Heart right ventricle (tissue), 16 donors: Measurements from ENCODE around the gene TAB2. TPM values are rescaled to one million over a fixed set of nuclear protein-coding genes. Genes with fewer than 3 reads are reported as not detected.
"Not testable (repeated sequence)": the region's sequence is repeated elsewhere in the genome, so short reads cannot be mapped to it uniquely, and the experiment has no call there.

ENCODE experiments used
- ATAC-seq, 8 donors: fragments of 200-7000 bp; cut with Tn5 transposase; one replicate each; pipeline ENCODE4 v1.9.1; 2020; ENCODE audit warnings: mild to moderate bottlenecking in 8 of 8, moderate library complexity in 8 of 8, moderate number of reproducible peaks in 1 of 8
- DNase-seq, 2 donors: peaks; one replicate each; pipeline ENCODE4 v3.0.0-alpha.2; 2020
- H3K27ac ChIP-seq, 10 donors: fragments of 200-600 bp; sonication (generic) in 2 of 10; one replicate each; pipeline versions ENCODE4 v1.5.0 to v1.8.0; 2020 to 2022; ENCODE audit warnings: mild to moderate bottlenecking in 3 of 10
- H3K27me3 ChIP-seq, 7 donors: fragments of 200-600 bp; one replicate each; pipeline ENCODE4 v1.8.0; 2021 to 2022; ENCODE audit warnings: mild to moderate bottlenecking in 2 of 7
- H3K36me3 ChIP-seq, 9 donors: fragments of 200-600 bp; sonication (generic) in 1 of 9; one replicate each; pipeline versions ENCODE4 v1.5.0 to v1.8.0; 2020 to 2022; ENCODE audit warnings: mild to moderate bottlenecking in 2 of 9
- H3K4me1 ChIP-seq, 9 donors: fragments of 200-600 bp; sonication (generic) in 1 of 9; one replicate each; pipeline versions ENCODE4 v1.5.0 to v1.8.0; 2020 to 2022; ENCODE audit warnings: mild to moderate bottlenecking in 4 of 9
- H3K4me3 ChIP-seq, 10 donors: fragments of 200-600 bp; sonication (generic) in 2 of 10; one replicate each; pipeline versions ENCODE4 v1.5.0 to v1.8.0; 2020 to 2022; ENCODE audit warnings: mild to moderate bottlenecking in 7 of 10, moderate library complexity in 2 of 10
- H3K9me3 ChIP-seq, 11 donors: fragments of 200-600 bp in 10 of 11; sonication (generic) in 2 of 11; one replicate each; pipeline versions ENCODE4 v1.5.0 to v1.8.0; 2013 to 2022; ENCODE audit warnings: mild to moderate bottlenecking in 2 of 11, control low read depth in 1 of 11, moderate library complexity in 1 of 11
- CTCF ChIP-seq, 9 donors: fragments of 200-600 bp; sonication (generic) in 2 of 9; IDR thresholded peaks; one replicate each; pipeline versions ENCODE4 v1.5.0 to v1.8.0; 2021 to 2022; ENCODE audit warnings: antibody characterized with exemption in 9 of 9, mild to moderate bottlenecking in 5 of 9, moderate library complexity in 1 of 9
- WGBS, 2 donors: extraction: QIAGEN DNeasy Blood & Tissue Kit; methylation state at CpG; one replicate each; pipeline ENCODE4 v1.1.7; 2013; ENCODE audit warnings: inconsistent platforms in 1 of 2; 5-methylcytosine and 5-hydroxymethylcytosine counted together
- intact Hi-C, 10 donors: fragments of 100-400 bp; cut with DNase I; formaldehyde crosslinking; loops; one replicate each; pipeline versions ENCODE4 v1.11.1 to v1.14.2; 2022
- polyA plus RNA-seq, 2 donors: library from polyadenylated mRNA; stranded (reverse); fragments of 200-250 nt; gene quantifications; one replicate each; pipeline ENCODE4 v1.2.3, GENCODE V29; 2013
- total RNA-seq, 10 donors: library from RNA; stranded (reverse); fragmentation: NEBNext Ultra II Directional in 3 of 10; extraction: Animal tissue kit (Norgen Biotek cat#: 25700) in 3 of 10; gene quantifications; one replicate each; pipeline versions ENCODE4 v1.2.1 to v1.2.4, GENCODE V29; 2021 to 2023
- donor health status: Arrhythmogenic right ventricular cardiomyopathy.
- donor health status: ischemic (EF 13 %, LVEDD 7.1; RV severe dilation, severe dysfunction).
- donor health status: healthy with polysubstance abuse.
- donor health status: DM: no; HTN: yes; CAD: no.
- donor health status: DM: no; HTN: no; CAD: no.
- donor health status: ischemic (EF 25% LVEDD 6.9; RV normal size, moderate dysfunction).
- donor health status: ischemic (EF 25% LVEDD 5.7; RV mildly dilated, moderate dysfunction).
- donor health status: healthy.
- donor health status: DM: yes; HTN: yes; CAD: no.
- donor health status: Ischemic cardiomyopathy.
- donor health status: ischemic (EF 35%, LVEDD 5.7; RV mildly dilated, moderate dysfunction).
- donor health status: nonischemic (EF 11% LVEDD 7.7; RV severe dilation, severe dysfunction).
- donor health status: DM: yes; HTN: yes; CAD: no.
- donor health status: PGD.
- donor health status: ischemic (EF 29% LVEDD 5.4; RV normal size, mild dysfunction).
- donor health status: nonischemic (EF 23%, LVEDD 6.1; RV moderate dilation, normal function).

TAB2 gene
- total and polyA plus RNA-seq, 12 donors: 13.6 to 72.5 (median 54.3) TPM

GRCh38 chr6:149346078-149346477, 28.6 kb downstream of the TAB2 start:
- intact Hi-C loops: no loop called here
- H3K36me3 ChIP-seq: peaks cover 0 to 15% (median 0%) of the 10 kb centered on the region in 9 donors
- no peak overlapping the region for H3K4me3 ChIP-seq
- DNase-seq (no peak), ATAC-seq (no peak)
- H3K9me3 ChIP-seq: no peaks in the 10 kb centered on the region
- TF ChIP-seq CTCF (IDR thresholded peaks at IDR 0.05): no peak
- H3K27me3 ChIP-seq: no peaks in the 10 kb centered on the region
- H3K27ac ChIP-seq: no peak overlapping the region
- peaks cover 0 to 43% (median 19%) of the 10 kb centered on the region in 9 donors for H3K4me1 ChIP-seq
- WGBS, 2 donors: 88 to 93% methylated on average over 3 of the region's 3 CpGs

GRCh38 chr6:149347067-149347466, 29.6 kb downstream of the TAB2 start:
- intact Hi-C loops: no loop called here
- ATAC-seq (no peak), DNase-seq (no peak)
- Histone ChIP-seq H3K4me1 (peaks cover 0 to 41% (median 10%) of the 10 kb centered on the region in 9 donors), H3K27ac (no peak overlapping the region), H3K4me3 (no peak overlapping the region), H3K36me3 (peaks cover 0 to 15% (median 0%) of the 10 kb centered on the region in 9 donors), H3K9me3 (no peaks in the 10 kb centered on the region), H3K27me3 (no peaks in the 10 kb centered on the region)
- 68 to 71% methylated on average over 2 of the region's 2 CpGs for WGBS, 2 donors
- no peak for TF ChIP-seq CTCF (IDR thresholded peaks at IDR 0.05)

GRCh38 chr6:149349279-149349678, 31.8 kb downstream of the TAB2 start:
- WGBS, 2 donors: 95% methylated on average over 6 of the region's 6 CpGs
- H3K4me3 ChIP-seq, H3K27me3 ChIP-seq, H3K9me3 ChIP-seq, H3K27ac ChIP-seq, ATAC-seq, DNase-seq, intact Hi-C loops: not testable (repeated sequence)
- H3K4me1 ChIP-seq: peaks cover 0 to 26% (median 0%) of the 10 kb centered on the region in 9 donors
- H3K36me3 ChIP-seq: peaks cover 0 to 15% (median 0%) of the 10 kb centered on the region in 9 donors

- intact Hi-C loops: no loop called here
- Histone ChIP-seq H3K27ac (no peak overlapping the region), H3K27me3 (no peaks in the 10 kb centered on the region), H3K9me3 (no peaks in the 10 kb centered on the region), H3K4me3 (no peak overlapping the region), H3K36me3 (no peaks in the 10 kb centered on the region), H3K4me1 (peaks cover 0 to 31% (median 3%) of the 10 kb centered on the region in 9 donors)
- TF ChIP-seq CTCF (IDR thresholded peaks at IDR 0.05): no peak
- DNase-seq (no peak), ATAC-seq (no peak)
- 95 to 96% methylated on average over 2 of the region's 2 CpGs for WGBS, 2 donors
Observed at GRCh38 chr6:149354009-149354408, 36.5 kb downstream of the TAB2 start.

GRCh38 chr6:149356081-149356750, 38.7 kb downstream of the TAB2 start:
- TF ChIP-seq CTCF (IDR thresholded peaks at IDR 0.05): no peak
- H3K4me3 ChIP-seq: no peak overlapping the region
- H3K9me3 ChIP-seq: peaks cover 0 to 1% (median 0%) of the 10 kb centered on the region in 11 donors
- intact Hi-C loops: no loop called here
- no peaks in the 10 kb centered on the region for H3K27me3 ChIP-seq
- no peak overlapping the region for H3K27ac ChIP-seq
- DNase-seq (no peak), ATAC-seq (no peak)
- no peaks in the 10 kb centered on the region for H3K36me3 ChIP-seq
- WGBS, 2 donors: 86 to 90% methylated on average over 6 of the region's 6 CpGs
- peaks cover 0 to 36% (median 10%) of the 10 kb centered on the region in 9 donors for H3K4me1 ChIP-seq
